Gastroesophageal sphincter (tissue), 4 donors: ENCODE data around the gene HIF1AN. TPM values are rescaled to one million over a fixed set of nuclear protein-coding genes. Genes with fewer than 3 reads are reported as not detected.

ENCODE experiments used
- ATAC-seq: fragments of 150-250 bp; one replicate; pipeline ENCODE4 v1.9.1; 2016; ENCODE audit warnings: mild to moderate bottlenecking, moderate library complexity
- H3K27ac ChIP-seq, 4 donors: fragments of 200-600 bp; sonication (generic) in 3 of 4; 1 replicate in 3 of 4; 2 replicates in 1 of 4; pipeline ENCODE4 v1.5.1; 2016 to 2019
- H3K27me3 ChIP-seq: fragments of 200-600 bp; sonication (generic); one replicate; pipeline ENCODE4 v1.5.1; 2019
- H3K36me3 ChIP-seq, 2 donors: fragments of 200-600 bp; sonication (generic); one replicate each; pipeline ENCODE4 v1.5.1; 2019; ENCODE audit warnings: control low read depth in 1 of 2
- H3K4me1 ChIP-seq, 3 donors: fragments of 200-600 bp; sonication (generic); 1 replicate in 2 of 3; 2 replicates in 1 of 3; pipeline ENCODE4 v1.5.1; 2016 to 2019; ENCODE audit warnings: control low read depth in 2 of 3
- H3K4me3 ChIP-seq, 2 donors: fragments of 200-600 bp; sonication (generic); one replicate each; pipeline ENCODE4 v1.5.1; 2019; ENCODE audit warnings: mild to moderate bottlenecking in 1 of 2, moderate library complexity in 1 of 2
- H3K9me3 ChIP-seq, 3 donors: fragments of 200-600 bp; sonication (generic); one replicate each; pipeline ENCODE4 v1.5.1; 2017 to 2019; ENCODE audit warnings: control low read depth in 2 of 3
- EP300 ChIP-seq: sonication (generic); formaldehyde crosslinking; IDR thresholded peaks from one replicate; pipeline ENCODE4 v1.6.1; 2017; ENCODE audit warnings: antibody characterized with exemption, mild to moderate bottlenecking
- POLR2A ChIP-seq, 2 donors: fragments of 450-650 bp; IDR thresholded peaks; one replicate each; pipeline ENCODE4 v1.6.1; 2017; ENCODE audit warnings: antibody characterized with exemption in 2 of 2, mild to moderate bottlenecking in 2 of 2, moderate library complexity in 1 of 2
- POLR2AphosphoS5 ChIP-seq: sonication (generic); formaldehyde crosslinking; IDR thresholded peaks from one replicate; pipeline ENCODE4 v1.6.1; 2017; ENCODE audit warnings: antibody characterized with exemption
- WGBS, 2 donors: methylation state at CpG; one replicate each; pipeline ENCODE4 v1.1.5; 2018; ENCODE audit warnings: low coverage in 1 of 2; 5-methylcytosine and 5-hydroxymethylcytosine counted together
- total RNA-seq, 4 donors: library from RNA; depleted of rRNA; stranded (reverse); fragments of >200 nt; gene quantifications; one replicate each; pipeline ENCODE4 v1.1.0, GENCODE V29; 2016
- TF ChIP-seq, protein P1 (sequence below), 4 experiments: fragments of 200-600 bp in 2 of 4; fragments of 450-650 bp in 2 of 4; sonication (generic) in 1 of 4; IDR thresholded peaks; one replicate each; pipeline ENCODE4 v1.5.1; 2017 to 2019; ENCODE audit warnings: antibody characterized with exemption in 4 of 4, mild to moderate bottlenecking in 2 of 4, moderate library complexity in 2 of 4

Gene HIF1AN
- 10 to 100 TPM in 3 of 4 donors, 1 to 10 TPM in 1; 9.0 to 20.3 (median 15.7) TPM for total RNA-seq

DNA sequence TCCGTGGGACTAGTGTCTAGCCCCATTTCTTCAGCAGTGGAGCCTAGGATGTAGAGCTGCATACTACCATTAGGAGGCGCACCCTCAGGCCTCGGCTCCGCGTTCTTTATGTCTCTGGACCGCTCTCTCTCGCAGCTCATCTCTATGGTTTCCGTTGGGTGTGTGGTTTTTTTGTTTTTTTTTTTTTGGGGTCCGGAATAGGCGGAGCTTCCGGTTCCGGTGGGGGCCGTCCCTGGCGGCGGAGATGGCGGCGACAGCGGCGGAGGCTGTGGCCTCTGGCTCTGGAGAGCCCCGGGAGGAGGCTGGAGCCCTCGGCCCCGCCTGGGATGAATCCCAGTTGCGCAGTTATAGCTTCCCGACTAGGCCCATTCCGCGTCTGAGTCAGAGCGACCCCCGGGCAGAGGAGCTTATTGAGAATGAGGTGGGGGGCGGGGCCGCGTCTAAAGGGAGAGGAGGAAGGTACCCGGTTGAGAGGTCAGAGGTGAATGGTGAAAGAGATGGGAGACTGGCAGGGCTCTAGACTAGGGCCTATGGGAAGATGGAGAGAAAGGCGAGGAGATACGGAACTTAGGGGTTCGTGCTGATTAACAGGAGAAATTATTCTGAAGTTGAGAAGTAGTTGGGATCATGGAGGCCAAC lies at the start of gene HIF1AN:
HIF1AN (plus strand) TSS at position 229 of the 639 bp plus-strand sequence; CDS start at position 245, 16 bp downstream.
- no peaks in the 10 kb centered on the region for H3K9me3 ChIP-seq
- 1 to 3% methylated on average over 7 to 13 of the region's 35 CpGs for WGBS, 2 donors
- H3K4me1 ChIP-seq, result peaks cover 0 to 40% (median 19%) of the 10 kb centered on the region in 3 donors
- ATAC-seq, result peak; percentile 98
- peak within 1 kb of the TSS; percentile 75 to 92 for H3K4me3 ChIP-seq
- TF ChIP-seq, protein P1, sequence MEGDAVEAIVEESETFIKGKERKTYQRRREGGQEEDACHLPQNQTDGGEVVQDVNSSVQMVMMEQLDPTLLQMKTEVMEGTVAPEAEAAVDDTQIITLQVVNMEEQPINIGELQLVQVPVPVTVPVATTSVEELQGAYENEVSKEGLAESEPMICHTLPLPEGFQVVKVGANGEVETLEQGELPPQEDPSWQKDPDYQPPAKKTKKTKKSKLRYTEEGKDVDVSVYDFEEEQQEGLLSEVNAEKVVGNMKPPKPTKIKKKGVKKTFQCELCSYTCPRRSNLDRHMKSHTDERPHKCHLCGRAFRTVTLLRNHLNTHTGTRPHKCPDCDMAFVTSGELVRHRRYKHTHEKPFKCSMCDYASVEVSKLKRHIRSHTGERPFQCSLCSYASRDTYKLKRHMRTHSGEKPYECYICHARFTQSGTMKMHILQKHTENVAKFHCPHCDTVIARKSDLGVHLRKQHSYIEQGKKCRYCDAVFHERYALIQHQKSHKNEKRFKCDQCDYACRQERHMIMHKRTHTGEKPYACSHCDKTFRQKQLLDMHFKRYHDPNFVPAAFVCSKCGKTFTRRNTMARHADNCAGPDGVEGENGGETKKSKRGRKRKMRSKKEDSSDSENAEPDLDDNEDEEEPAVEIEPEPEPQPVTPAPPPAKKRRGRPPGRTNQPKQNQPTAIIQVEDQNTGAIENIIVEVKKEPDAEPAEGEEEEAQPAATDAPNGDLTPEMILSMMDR (IDR thresholded peaks at IDR 0.05), result peak; percentile 79 to 97 (median 86)
- TF ChIP-seq EP300, result no peak
- peak; percentile 84 for TF ChIP-seq POLR2AphosphoS5
- TF ChIP-seq POLR2A (IDR thresholded peaks at IDR 0.05), result peak; percentile 65 to 79
- H3K27ac ChIP-seq, result peak within 1 kb of the TSS; percentile 60 to 82 (median 72)
- no peaks in the 10 kb centered on the region for H3K27me3 ChIP-seq
- peaks cover 0 to 36% of the 10 kb centered on the region in 2 donors for H3K36me3 ChIP-seq

DNA sequence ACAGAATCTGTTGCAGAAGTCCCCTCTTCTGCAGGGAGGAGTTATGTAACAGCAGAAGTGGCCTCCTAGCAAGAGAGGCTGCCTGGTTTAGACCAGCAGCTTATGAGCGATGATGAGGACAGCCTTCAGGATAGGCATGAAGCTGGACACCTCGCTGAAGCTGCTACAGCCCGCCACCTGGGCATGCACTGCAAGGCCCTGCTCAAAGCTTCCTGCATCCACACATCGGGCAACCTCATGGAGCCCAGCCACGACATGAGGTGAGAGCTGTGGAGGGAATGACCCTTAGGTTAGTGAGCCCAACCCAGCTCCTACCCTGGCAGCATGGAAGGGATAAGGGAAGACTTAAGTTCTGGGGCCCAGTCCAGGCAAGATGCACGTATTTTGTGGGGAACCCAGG lies 48.2 kb upstream of the HIF1AN start:
- WGBS, 2 donors, result 100% methylated on average over 1 of the region's 6 CpGs; no CpG with 5 or more reads in 1 of the 2 donors
- Histone ChIP-seq H3K4me3 (no peak overlapping the region), H3K4me1 (peaks cover 0 to 7% (median 0%) of the 10 kb centered on the region in 3 donors), H3K9me3 (no peaks in the 10 kb centered on the region), H3K27me3 (no peaks in the 10 kb centered on the region), H3K36me3 (peaks cover 0 to 78% of the 10 kb centered on the region in 2 donors), H3K27ac (no peak overlapping the region)
- TF ChIP-seq EP300 (no peak), POLR2A (IDR thresholded peaks at IDR 0.05) (no peak), POLR2AphosphoS5 (no peak)
- TF ChIP-seq, protein P1 (IDR thresholded peaks at IDR 0.05), result no peak
- no peak for ATAC-seq

DNA sequence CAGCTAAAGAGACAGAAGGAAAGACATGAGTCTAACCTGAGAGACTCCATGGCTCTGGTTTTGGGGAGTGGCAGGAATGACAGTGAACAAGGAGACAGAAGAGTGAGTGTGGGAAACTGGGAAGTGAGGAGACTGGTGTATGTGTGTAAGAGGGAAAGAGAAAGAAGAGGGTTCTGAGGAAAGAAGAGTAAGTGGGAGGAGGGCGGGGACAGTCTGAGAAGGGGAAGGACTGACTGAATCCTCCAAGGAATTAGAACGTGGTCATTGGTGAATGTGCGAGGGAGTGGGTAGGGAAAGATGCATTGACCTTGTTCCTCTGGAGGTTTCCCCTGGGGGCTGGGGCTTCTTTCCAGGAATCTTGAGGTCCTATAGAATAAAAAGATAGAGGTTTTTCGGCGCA lies 46.3 kb upstream of the HIF1AN start:
- Histone ChIP-seq H3K27ac (no peak overlapping the region), H3K27me3 (no peaks in the 10 kb centered on the region), H3K4me1 (no peaks in the 10 kb centered on the region), H3K9me3 (no peaks in the 10 kb centered on the region), H3K36me3 (peaks cover 0 to 97% of the 10 kb centered on the region in 2 donors), H3K4me3 (no peak overlapping the region)
- no peak for TF ChIP-seq EP300
- TF ChIP-seq, protein P1 (IDR thresholded peaks at IDR 0.05), result no peak
- no peak for TF ChIP-seq POLR2A (IDR thresholded peaks at IDR 0.05)
- TF ChIP-seq POLR2AphosphoS5, result no peak
- no peak for ATAC-seq
- WGBS, 2 donors, result 71 to 79% methylated on average over 2 to 5 of the region's 5 CpGs

DNA sequence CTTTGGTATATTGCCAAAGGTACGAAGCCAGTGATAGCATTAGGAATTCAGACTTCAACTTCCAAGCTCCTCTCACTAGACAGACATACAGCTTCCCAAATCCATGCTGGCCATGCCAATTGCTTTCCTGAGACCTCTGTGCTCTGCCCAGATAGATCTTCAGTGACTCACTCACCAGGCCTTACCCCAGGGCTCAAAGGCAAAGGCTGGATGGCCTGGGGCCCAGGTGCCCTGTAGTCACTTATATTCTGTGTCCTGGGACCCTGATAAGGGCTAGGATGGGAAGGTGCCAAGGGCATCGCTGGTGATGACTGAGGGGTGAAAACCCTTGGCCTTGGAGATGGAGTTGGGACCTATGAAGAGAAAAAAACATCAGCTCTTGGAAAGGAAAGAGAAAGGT lies 45.2 kb upstream of the HIF1AN start:
- peaks cover 0 to 100% of the 10 kb centered on the region in 2 donors for H3K36me3 ChIP-seq
- H3K27me3 ChIP-seq, result no peaks in the 10 kb centered on the region
- H3K9me3 ChIP-seq, result no peaks in the 10 kb centered on the region
- 90 to 100% methylated on average over 1 to 2 of the region's 2 CpGs for WGBS, 2 donors
- ATAC-seq, result no peak
- H3K4me1 ChIP-seq, result no peaks in the 10 kb centered on the region
- no peak overlapping the region for H3K4me3 ChIP-seq
- TF ChIP-seq POLR2A (IDR thresholded peaks at IDR 0.05) (no peak), EP300 (no peak), POLR2AphosphoS5 (no peak)
- TF ChIP-seq, protein P1 (IDR thresholded peaks at IDR 0.05), result no peak
- H3K27ac ChIP-seq, result no peak overlapping the region

DNA sequence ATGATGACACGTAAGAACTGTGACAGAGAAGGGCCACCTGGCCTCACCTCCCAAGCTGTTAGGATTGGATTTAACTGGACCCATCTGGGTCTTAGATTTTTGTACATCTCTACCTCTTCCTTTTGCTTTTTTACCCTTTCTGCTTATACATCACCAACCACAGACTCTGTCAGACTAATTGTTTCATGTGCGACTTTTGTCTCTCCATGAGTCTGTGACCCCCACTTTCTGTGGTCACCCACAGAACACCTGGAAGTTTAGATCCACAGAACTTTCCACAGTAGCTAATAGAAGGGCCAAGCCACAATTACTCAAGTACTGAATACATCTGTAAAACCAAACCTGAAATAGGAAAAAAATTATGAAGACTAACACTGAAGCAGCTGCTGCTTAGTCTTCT lies 39.2 kb upstream of the HIF1AN start:
- no peak for ATAC-seq
- TF ChIP-seq, protein P1 (IDR thresholded peaks at IDR 0.05), result no peak
- TF ChIP-seq EP300 (no peak), POLR2AphosphoS5 (no peak), POLR2A (IDR thresholded peaks at IDR 0.05) (no peak)

More for the DNA sequence above, 39.2 kb upstream of the HIF1AN start:
- Histone ChIP-seq H3K4me3 (no peak overlapping the region), H3K27ac (no peak overlapping the region), H3K36me3 (peaks cover 0 to 100% of the 10 kb centered on the region in 2 donors), H3K4me1 (no peaks in the 10 kb centered on the region), H3K9me3 (no peaks in the 10 kb centered on the region), H3K27me3 (no peaks in the 10 kb centered on the region)
- 81 to 100% methylated on average over 1 to 2 of the region's 2 CpGs for WGBS, 2 donors
